ENCODE measurements around the gene RGMA. TPM values are rescaled to one million over a fixed set of nuclear protein-coding genes. Genes with fewer than 3 reads are reported as not detected.
A peak's percentile ranks its signal among the peaks of the same experiment; 100 is the strongest.

RGMA gene
- total and polyA plus RNA-seq, 2 of the 8 experiments (the other 6 are each of a cell fraction or from before 2014, with no cell fraction given) = 19.9 to 39.8 TPM

GRCh38 chr15:93072411-93073394 lies 16.3 kb downstream of the RGMA start:
- Histone ChIP-seq H3K56ac (replicated peaks; ENCODE audit: insufficient read length, low read depth, low read length) (peak overlapping the region; percentile 70), H4K91ac (replicated peaks; ENCODE audit: insufficient read length, low read length) (peak overlapping the region; percentile 82), H3K23ac (ENCODE audit: insufficient read length) (no peak overlapping the region), H4K8ac (ENCODE audit: extremely low read depth, insufficient read depth, low read length) (peak overlapping the region; percentile 31), H3K9ac (replicated peaks in 1 of 4; ENCODE audit: extremely low read depth in 1 of 4, low read depth in 3 of 4, low read length in 3 of 4) (peak overlapping the region; percentile 8 to 78 (median 64); a peak in 6 of 7 replicates), H3K4ac (replicated peaks; ENCODE audit: insufficient read length, low read depth, low read length) (no peak overlapping the region), H2BK5ac (ENCODE audit: low read depth, low read length) (peak overlapping the region; percentile 78; the same call in 1 of the 2 replicates), H3K4me2 (ENCODE audit: insufficient read depth in 1 of 2, low read depth in 2 of 2, low read length in 2 of 2) (peak overlapping the region; percentile 78 to 79), H3K4me1 (replicated peaks in 1 of 4; ENCODE audit: control insufficient read depth in 3 of 4, insufficient read depth in 4 of 4, low read length in 3 of 4) (peaks cover 10 to 36% (median 23%) of the 10 kb centered on the region in 4 experiments), H3K4me3 (ENCODE audit: extremely low read depth in 1 of 4, insufficient read depth in 2 of 4, low read depth in 3 of 4, low read length in 4 of 4) (peak overlapping the region; percentile 66 to 94 (median 88)), H4K5ac (ENCODE audit: insufficient read length, low read depth, low read length) (peak overlapping the region; percentile 89), H3K23me2 (ENCODE audit: low read depth, low read length) (peaks cover 9% of the 10 kb centered on the region; the same call in 1 of the 2 replicates), H3K27me3 (replicated peaks in 1 of 4; ENCODE audit: control insufficient read depth in 3 of 4, extremely low read depth in 1 of 4, insufficient read depth in 3 of 4, low read length in 3 of 4) (peaks cover 0 to 8% (median 7%) of the 10 kb centered on the region in 4 experiments; a peak in 5 of 7 replicates), H2AFZ (ENCODE audit: low read length) (no peak overlapping the region), H2BK15ac (ENCODE audit: low read length) (0 out of 2 replicates have a peak overlapping the region, but pooled peaks have one; percentile 72), H4K20me1 (replicated peaks in 1 of 2; ENCODE audit: control insufficient read depth in 1 of 2, insufficient read depth in 2 of 2, low read length in 2 of 2) (peaks cover 27 to 31% of the 10 kb centered on the region in 2 experiments), H3K18ac (ENCODE audit: extremely low read depth, low read length) (peak overlapping the region; percentile 98), H3K79me1 (ENCODE audit: low read depth, low read length) (peaks cover 12% of the 10 kb centered on the region), H2BK12ac (ENCODE audit: low read depth, low read length) (peak overlapping the region; percentile 75; the same call in 1 of the 2 replicates), H3K14ac (ENCODE audit: insufficient read length) (no peak overlapping the region), H2BK20ac (ENCODE audit: low read length) (no peak overlapping the region; the same call in 1 of the 2 replicates), H2AK5ac (ENCODE audit: low read depth, low read length) (no peak overlapping the region), H3K36me3 (ENCODE audit: control insufficient read depth in 2 of 4, insufficient read depth in 4 of 4, low read length in 3 of 4) (peaks cover 0 to 22% (median 0%) of the 10 kb centered on the region in 4 experiments; a peak in 2 of 8 replicates), H3K79me2 (ENCODE audit: control insufficient read depth in 1 of 2, insufficient read depth in 2 of 2, low read length in 2 of 2) (peaks cover 16 to 64% of the 10 kb centered on the region in 2 experiments), H2BK120ac (replicated peaks; ENCODE audit: low read depth, low read length) (no peak overlapping the region), H3K27ac (ENCODE audit: low read depth, low read length) (peak overlapping the region; percentile 74; the same call in 1 of the 2 replicates), H3K9me3 (ENCODE audit: insufficient read depth in 2 of 2, low read depth in 1 of 2, low read length in 1 of 2) (no peaks in the 10 kb centered on the region)
- DNase-seq (ENCODE audit: low read depth in 1 of 2, low spot score in 2 of 2) (peak in 1 of 2 experiments; percentile 86), FAIRE-seq (no peak)
- POLR2A ChIA-PET (ENCODE audit: partially characterized antibody) = interaction anchor here (0.8 to 7.8 kb wide), 9 partner anchors 10 to 404 kb away, joined by 3 to 62 read pairs (median 3); no protein-coding TSS in a partner anchor
- 3% methylated on average over 33 of the region's 96 CpGs; no CpG with 5 or more reads in 1 of the 2 experiments for WGBS, 2 experiments (ENCODE audit: extremely low coverage in 1 of 2, insufficient coverage in 1 of 2, insufficient read length in 1 of 2, insufficient replicate concordance in 2 of 2, low coverage in 1 of 2, low lambda C conversion rate in 2 of 2, missing lambda C conversion rate in 1 of 2)
- CTCF ChIA-PET (ENCODE audit: partially characterized antibody) = interaction anchor here (0.6 to 7.4 kb wide), 11 partner anchors 14 to 1048 kb away, joined by 3 to 56 read pairs (median 4); partner anchors contain the start of gene RGMA
- TF ChIP-seq POLR2AphosphoS5 (IDR thresholded peaks at IDR 0.05; ENCODE audit: low read depth, low read length) (peak; percentile 20; the same call in 1 of the 2 replicates), EP300 (IDR thresholded peaks at IDR 0.05; ENCODE audit: borderline replicate concordance in 1 of 2, low read depth in 2 of 2, low read length in 2 of 2) (no peak), SIN3A (conservative IDR thresholded peaks at IDR 0.05 in 1 of 2, IDR thresholded peaks at IDR 0.05 in 1 of 2; ENCODE audit: low read depth in 1 of 2, low read length in 2 of 2) (peak in 1 of 2 experiments; percentile 8; a peak in 1 of 4 replicates), RXRA (IDR thresholded peaks at IDR 0.05; ENCODE audit: insufficient read depth, low read depth, low read length) (no peak), MAX (IDR thresholded peaks at IDR 0.05) (peak; percentile 31; the same call in 1 of the 2 replicates), HDAC2 (IDR thresholded peaks at IDR 0.05; ENCODE audit: borderline replicate concordance in 1 of 2, low read depth in 2 of 2, low read length in 2 of 2) (peak; percentile 31 to 90; a peak in 2 of 4 replicates), CREB1 (IDR thresholded peaks at IDR 0.05) (peak; percentile 65), ZNF274 (IDR thresholded peaks at IDR 0.05; ENCODE audit: borderline replicate concordance, extremely low read depth, low read length) (no peak)

Data from H1 (cell line).